PC-9 (cell line): ENCODE results near the gene ATP5MC2. TPM values are rescaled to one million over a fixed set of nuclear protein-coding genes. Genes with fewer than 3 reads are reported as not detected.

Source experiments
- BruUV-seq: library from RNA; stranded (reverse); fragments of 400-500 nt; replicated peaks from 2 replicates; lab custom pipeline; 2021; lab: Mats Ljungman, UMichigan
- CTCF ChIA-PET: fragments of 300-600 bp; sonication (Branson Sonifier 250); formaldehyde crosslinking; loops from one replicate; lab custom pipeline; 2022; ENCODE audit warnings: antibody characterized with exemption; lab: Charles Lee
- POLR2A ChIA-PET: fragments of 300-600 bp; sonication (Branson Sonifier 250); formaldehyde crosslinking; loops from one replicate; lab custom pipeline; 2022; ENCODE audit warnings: antibody characterized with exemption; ENCODE audit not compliant: unreplicated experiment; lab: Charles Lee
- DNase-seq, 2 experiments: peaks; one replicate each; pipeline versions ENCODE4 v3.0.0 to v3.0.0-alpha.2; 2015 to 2022; ENCODE audit warnings: mixed read lengths in 1 of 2
- H2AFZ ChIP-seq: fragments of 200-600 bp; sonication (generic); 2 replicates; pipeline ENCODE4 v1.8.1; 2017; ENCODE audit warnings: antibody characterized with exemption
- H3F3A ChIP-seq: fragments of 200-600 bp; sonication (generic); 2 replicates; pipeline ENCODE4 v1.8.1; 2017; ENCODE audit warnings: antibody characterized with exemption, mild to moderate bottlenecking, low read depth; ENCODE audit not compliant: insufficient read depth
- H3K27ac ChIP-seq: fragments of 200-600 bp; sonication (generic); 2 replicates; pipeline ENCODE4 v1.6.1; 2016; ENCODE audit warnings: mixed run types
- H3K27me3 ChIP-seq: fragments of 200-600 bp; sonication (generic); 2 replicates; pipeline ENCODE4 v1.6.1; 2016; ENCODE audit warnings: low read depth, mixed run types; ENCODE audit not compliant: insufficient read depth
- H3K36me3 ChIP-seq: fragments of 200-600 bp; sonication (generic); 2 replicates; pipeline ENCODE4 v1.6.1; 2016; ENCODE audit warnings: low read depth, mixed run types
- H3K4me1 ChIP-seq: fragments of 200-600 bp; sonication (generic); replicated peaks from 2 replicates; pipeline ENCODE4 v1.6.1; 2016; ENCODE audit warnings: mixed run types; ENCODE audit not compliant: insufficient read depth
- H3K4me2 ChIP-seq: fragments of 200-600 bp; sonication (generic); 2 replicates; pipeline ENCODE4 v1.6.1; 2017; ENCODE audit warnings: mixed run types
- H3K4me3 ChIP-seq: fragments of 200-600 bp; sonication (generic); 2 replicates; pipeline ENCODE4 v1.6.1; 2016; ENCODE audit warnings: mixed run types
- H3K79me2 ChIP-seq: fragments of 200-600 bp; sonication (generic); 2 replicates; pipeline ENCODE4 v1.6.1; 2017; ENCODE audit warnings: low read depth, mixed run types
- H3K9me2 ChIP-seq: fragments of 200-600 bp; sonication (generic); 2 replicates; pipeline ENCODE4 v1.8.1; 2017; ENCODE audit warnings: mild to moderate bottlenecking; ENCODE audit not compliant: insufficient read depth
- H3K9me3 ChIP-seq: fragments of 200-600 bp; sonication (generic); 2 replicates; pipeline ENCODE4 v1.8.1; 2016; ENCODE audit warnings: low read depth; ENCODE audit not compliant: insufficient read depth
- H4K20me1 ChIP-seq: fragments of 200-600 bp; sonication (generic); 2 replicates; pipeline ENCODE4 v1.8.1; 2017; ENCODE audit not compliant: insufficient read depth
- CTCF ChIP-seq: fragments of 200-600 bp; sonication (generic); conservative IDR thresholded peaks from 2 replicates; pipeline ENCODE4 v1.6.1; 2017; ENCODE audit warnings: mixed run types, antibody characterized with exemption, mild to moderate bottlenecking, moderate library complexity
- EZH2 ChIP-seq: fragments of 200-600 bp; sonication (generic); IDR thresholded peaks from 2 replicates; pipeline ENCODE4 v1.8.0; 2017; ENCODE audit warnings: antibody characterized with exemption, low read depth
- intact Hi-C: fragments of 100-400 bp; cut with micrococcal nuclease; formaldehyde crosslinking; loops from one replicate; pipeline ENCODE4 v1.10.0; 2022; ENCODE audit not compliant: unreplicated experiment
- total RNA-seq: library from RNA; stranded (reverse); gene quantifications from 2 replicates; pipeline ENCODE4 v1.2.3, GENCODE V29; 2021

The ATP5MC2 gene
- total RNA-seq, 1 experiment from 2014 or later, result 270 TPM

GRCh38 chr12:53713516-53713915 is 37.6 kb upstream of the ATP5MC2 start:
- Histone ChIP-seq H4K20me1 (no peaks in the 10 kb centered on the region), H3K4me2 (no peak overlapping the region), H3K79me2 (no peaks in the 10 kb centered on the region), H3K9me3 (no peaks in the 10 kb centered on the region), H2AFZ (no peak overlapping the region), H3K27ac (no peak overlapping the region), H3F3A (no peaks in the 10 kb centered on the region), H3K27me3 (peaks cover 12% of the 10 kb centered on the region), H3K4me1 (no peaks in the 10 kb centered on the region), H3K36me3 (no peaks in the 10 kb centered on the region), H3K9me2 (no peaks in the 10 kb centered on the region), H3K4me3 (no peak overlapping the region)
- intact Hi-C loops, result no loop called here
- BruUV-seq, result no TSS peak
- ChIA-PET POLR2A (no interaction called here), CTCF (interaction anchor here (0.6 kb wide), 1 partner anchor 181 kb away, joined by 4 read pairs; no protein-coding TSS in a partner anchor)
- TF ChIP-seq CTCF (no peak), EZH2 (no peak)
- DNase-seq, result no peak

GRCh38 chr12:53712059-53712643 is 36.3 kb upstream of the ATP5MC2 start:
- intact Hi-C loops, result no loop called here
- TF ChIP-seq EZH2 (no peak), CTCF (no peak)
- no peaks in the 10 kb centered on the region for H3K79me2 ChIP-seq

GRCh38 chr12:53710091-53710490 is 34.2 kb upstream of the ATP5MC2 start:
- Histone ChIP-seq H3K9me2 (no peaks in the 10 kb centered on the region), H3K4me2 (no peak overlapping the region), H3K27me3 (peaks cover 28% of the 10 kb centered on the region), H3K9me3 (no peaks in the 10 kb centered on the region), H3K27ac (no peak overlapping the region), H3K4me1 (no peaks in the 10 kb centered on the region), H3F3A (no peaks in the 10 kb centered on the region), H3K79me2 (no peaks in the 10 kb centered on the region), H4K20me1 (no peaks in the 10 kb centered on the region), H2AFZ (no peak overlapping the region), H3K4me3 (no peak overlapping the region), H3K36me3 (no peaks in the 10 kb centered on the region)
- ChIA-PET CTCF (no interaction called here), POLR2A (no interaction called here)
- no peak for TF ChIP-seq CTCF
- TF ChIP-seq EZH2, result no peak
- BruUV-seq, result no TSS peak
- intact Hi-C loops, result no loop called here
- DNase-seq, result no peak

More at GRCh38 chr12:53712059-53712643, 36.3 kb upstream of the ATP5MC2 start:
- H2AFZ ChIP-seq, result no peak overlapping the region
- H3K4me1 ChIP-seq, result no peaks in the 10 kb centered on the region
- H3F3A ChIP-seq, result no peaks in the 10 kb centered on the region
- H4K20me1 ChIP-seq, result no peaks in the 10 kb centered on the region
- no peak for DNase-seq
- H3K9me3 ChIP-seq, result no peaks in the 10 kb centered on the region
- CTCF ChIA-PET, result no interaction called here
- H3K4me3 ChIP-seq, result no peak overlapping the region
- peaks cover 17% of the 10 kb centered on the region for H3K27me3 ChIP-seq
- H3K27ac ChIP-seq, result no peak overlapping the region
- no TSS peak for BruUV-seq
- no peak overlapping the region for H3K4me2 ChIP-seq
- no peaks in the 10 kb centered on the region for H3K36me3 ChIP-seq
- POLR2A ChIA-PET, result no interaction called here
- no peaks in the 10 kb centered on the region for H3K9me2 ChIP-seq
